Measurements from ENCODE around the gene PCDHGA6.
"Not testable (repeated sequence)": the region's sequence is repeated elsewhere in the genome, so short reads cannot be mapped to it uniquely, and the experiment has no call there.

PCDHGA6 gene

DNA sequence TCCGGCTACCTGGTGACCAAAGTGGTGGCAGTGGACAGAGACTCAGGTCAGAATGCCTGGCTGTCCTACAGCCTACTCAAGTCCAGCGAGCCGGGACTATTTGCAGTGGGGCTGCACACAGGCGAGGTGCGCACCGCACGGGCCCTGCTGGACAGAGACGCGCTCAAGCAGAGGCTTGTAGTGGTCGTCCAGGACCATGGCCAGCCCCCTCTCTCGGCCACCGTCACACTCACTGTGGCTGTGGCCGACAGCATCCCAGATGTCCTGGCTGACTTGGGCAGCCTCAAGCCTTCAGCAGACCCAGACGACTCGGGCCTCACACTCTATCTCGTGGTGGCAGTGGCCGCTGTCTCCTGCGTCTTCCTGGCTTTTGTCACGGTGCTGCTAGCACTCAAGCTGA is 16.7 kb upstream of the PCDHGA6 start:
- no peak for DNase-seq

DNA sequence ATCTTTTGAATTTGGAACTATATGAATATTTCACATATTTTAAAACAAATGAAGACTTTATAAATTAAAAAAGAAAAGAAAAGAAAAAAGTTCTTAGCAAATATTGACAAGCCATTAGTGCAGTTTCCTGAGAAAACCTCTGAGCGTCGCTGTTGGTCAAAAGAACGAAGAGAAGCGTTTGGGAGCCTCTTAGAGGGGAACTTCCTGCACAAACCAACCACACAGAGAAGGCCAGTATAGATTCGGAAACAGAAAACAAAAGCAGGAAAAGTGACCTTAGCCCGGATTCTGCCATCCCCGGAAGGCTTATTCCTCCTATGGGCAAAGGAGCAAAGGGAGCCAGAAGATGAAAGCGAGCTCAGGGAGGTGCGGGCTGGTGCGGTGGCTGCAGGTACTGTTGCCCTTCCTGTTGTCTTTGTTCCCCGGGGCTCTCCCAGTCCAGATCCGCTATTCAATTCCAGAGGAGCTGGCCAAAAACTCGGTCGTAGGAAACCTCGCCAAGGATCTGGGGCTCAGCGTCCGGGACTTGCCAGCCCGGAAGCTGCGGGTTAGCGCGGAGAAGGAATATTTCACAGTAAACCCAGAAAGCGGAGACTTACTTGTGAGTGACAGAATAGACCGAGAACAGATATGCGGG is 13.8 kb upstream of the PCDHGA6 start, which contains the start of gene PCDHGB2:
Gene PCDHGB2 (plus strand): TSS at position 205 of the 637 bp plus-strand sequence. CDS start 142 bp downstream, at position 347.
- peak; percentile 8 for DNase-seq

DNA sequence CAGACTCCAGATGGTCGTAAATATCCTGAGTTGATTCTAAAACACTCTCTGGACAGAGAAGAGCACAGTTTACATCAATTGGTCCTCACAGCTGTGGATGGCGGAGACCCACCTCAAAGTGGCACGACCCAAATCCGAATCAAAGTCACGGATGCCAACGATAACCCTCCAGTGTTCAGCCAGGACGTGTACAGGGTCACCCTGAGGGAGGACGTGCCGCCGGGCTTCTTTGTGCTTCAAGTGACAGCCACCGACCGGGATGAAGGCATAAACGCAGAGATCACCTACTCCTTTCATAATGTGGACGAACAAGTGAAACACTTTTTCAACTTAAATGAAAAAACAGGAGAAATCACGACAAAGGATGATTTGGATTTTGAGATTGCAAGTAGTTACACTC is 13.0 kb upstream of the PCDHGA6 start:
- no peak for DNase-seq

DNA sequence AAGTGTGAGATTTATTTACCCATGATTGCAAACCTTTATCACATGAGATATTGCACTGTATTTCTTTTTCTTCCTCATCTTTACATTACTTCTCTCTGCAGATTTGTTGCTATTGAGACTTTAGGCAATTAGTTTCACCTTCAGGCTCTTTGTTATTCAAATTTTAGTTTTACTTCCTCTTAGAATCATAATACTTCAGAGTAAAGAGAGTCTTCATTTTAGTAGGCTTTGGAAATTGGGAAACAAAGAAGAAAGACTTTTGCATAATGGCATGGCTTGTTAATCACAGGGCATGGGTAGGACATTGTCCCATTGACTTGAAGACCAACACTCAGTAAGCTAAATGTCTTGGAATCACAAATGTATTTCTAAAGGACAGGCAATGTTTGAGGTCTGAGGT is 11.0 kb upstream of the PCDHGA6 start:
- no peak for DNase-seq

DNA sequence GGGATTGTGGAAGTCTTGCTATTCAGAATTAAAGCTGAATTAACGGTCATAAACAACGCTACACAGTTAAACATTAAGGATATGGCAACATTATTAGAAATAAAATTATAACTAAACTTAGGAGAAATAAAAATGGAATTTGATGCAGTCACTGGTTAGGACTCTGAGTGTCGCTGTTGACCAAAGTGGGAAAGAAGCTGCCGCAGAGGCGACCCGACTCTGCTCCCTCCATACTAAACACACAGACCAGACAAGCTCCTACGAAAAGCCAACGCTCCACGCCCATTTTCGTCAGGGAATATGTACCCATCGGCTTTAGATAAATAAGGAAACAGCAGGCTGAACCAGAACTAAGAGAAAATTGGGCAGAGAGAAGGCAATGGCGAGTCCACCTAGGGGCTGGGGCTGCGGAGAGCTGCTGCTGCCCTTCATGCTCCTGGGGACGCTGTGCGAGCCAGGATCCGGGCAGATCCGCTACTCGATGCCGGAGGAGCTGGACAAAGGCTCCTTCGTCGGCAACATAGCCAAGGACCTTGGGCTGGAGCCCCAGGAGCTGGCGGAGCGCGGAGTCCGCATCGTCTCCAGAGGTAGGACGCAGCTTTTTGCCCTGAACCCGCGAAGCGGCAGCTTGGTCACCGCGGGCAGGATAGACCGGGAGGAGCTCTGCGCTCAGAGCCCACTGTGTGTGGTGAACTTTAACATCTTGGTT is 9.6 kb upstream of the PCDHGA6 start, which contains the start of gene PCDHGA5:
Gene PCDHGA5 (plus strand): TSS at position 211 of the 709 bp plus-strand sequence. CDS start 169 bp downstream, at position 380.
- peak; percentile 22 for DNase-seq

DNA sequence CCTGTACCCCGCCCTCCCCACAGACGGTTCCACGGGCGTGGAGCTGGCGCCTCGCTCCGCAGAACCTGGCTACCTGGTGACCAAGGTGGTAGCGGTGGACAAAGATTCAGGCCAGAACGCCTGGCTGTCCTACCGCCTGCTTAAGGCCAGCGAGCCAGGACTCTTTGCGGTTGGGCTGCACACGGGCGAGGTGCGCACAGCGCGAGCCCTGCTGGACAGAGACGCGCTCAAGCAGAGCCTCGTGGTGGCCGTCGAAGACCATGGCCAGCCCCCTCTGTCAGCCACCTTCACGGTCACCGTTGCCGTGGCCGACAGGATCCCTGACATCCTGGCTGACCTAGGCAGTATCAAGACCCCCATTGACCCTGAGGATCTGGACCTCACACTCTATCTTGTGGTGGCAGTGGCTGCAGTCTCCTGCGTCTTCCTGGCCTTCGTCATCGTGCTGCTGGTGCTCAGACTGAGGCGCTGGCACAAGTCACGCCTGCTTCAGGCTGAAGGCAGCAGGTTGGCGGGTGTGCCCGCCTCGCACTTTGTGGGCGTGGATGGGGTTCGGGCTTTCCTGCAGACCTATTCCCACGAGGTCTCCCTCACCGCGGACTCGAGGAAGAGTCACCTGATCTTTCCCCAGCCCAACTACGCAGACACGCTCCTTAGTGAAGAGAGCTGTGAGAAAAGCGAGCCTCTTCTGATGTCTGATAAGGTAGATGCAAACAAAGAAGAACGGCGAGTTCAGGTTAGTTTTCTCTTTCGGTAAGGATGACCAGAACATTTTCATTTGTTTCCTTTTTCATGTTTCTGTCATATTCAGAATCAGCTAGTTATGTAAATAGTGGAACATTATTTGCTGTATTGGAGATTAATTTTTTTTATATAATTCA is 7.4 kb upstream of the PCDHGA6 start:
- no peak for DNase-seq

DNA sequence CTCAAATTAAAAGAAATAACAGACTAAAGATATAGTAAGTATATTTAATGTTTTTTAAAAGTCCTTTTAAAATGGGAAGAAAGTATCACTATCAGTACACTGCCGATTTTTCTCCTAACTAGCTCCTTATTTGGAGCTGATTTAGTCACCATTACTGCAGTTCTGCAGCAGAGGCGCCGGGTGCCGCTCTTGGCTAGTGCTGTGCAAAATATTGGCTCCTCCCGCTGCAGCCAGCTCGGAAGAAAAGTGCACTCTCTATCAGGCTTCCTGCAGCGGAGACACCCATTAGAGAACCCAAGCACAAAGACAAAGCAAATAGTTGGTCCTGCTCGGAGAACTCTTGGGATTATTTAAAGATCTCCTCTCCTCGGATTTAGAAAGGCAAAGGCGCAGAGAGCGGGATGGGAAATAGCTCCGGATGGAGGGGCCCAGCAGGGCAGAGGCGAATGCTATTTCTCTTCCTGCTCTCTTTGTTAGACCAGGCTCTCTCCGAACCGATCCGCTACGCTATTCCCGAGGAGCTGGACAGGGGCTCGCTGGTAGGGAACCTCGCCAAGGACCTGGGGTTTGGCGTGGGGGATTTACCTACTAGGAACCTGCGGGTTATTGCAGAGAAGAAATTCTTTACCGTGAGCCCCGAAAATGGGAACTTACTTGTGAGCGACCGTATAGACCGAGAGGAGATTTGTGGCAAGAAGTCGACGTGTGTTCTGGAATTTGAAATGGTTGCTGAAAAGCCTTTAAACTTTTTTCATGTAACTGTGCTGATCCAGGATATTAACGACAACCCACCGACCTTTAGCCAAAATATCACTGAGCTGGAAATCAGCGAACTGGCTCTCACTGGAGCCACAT is 3.5 kb upstream of the PCDHGA6 start, which contains the start of gene PCDHGB3:
Gene PCDHGB3 (plus strand): TSS at position 249 of the 855 bp plus-strand sequence. CDS start 153 bp downstream, at position 402.
- no peak for DNase-seq

DNA sequence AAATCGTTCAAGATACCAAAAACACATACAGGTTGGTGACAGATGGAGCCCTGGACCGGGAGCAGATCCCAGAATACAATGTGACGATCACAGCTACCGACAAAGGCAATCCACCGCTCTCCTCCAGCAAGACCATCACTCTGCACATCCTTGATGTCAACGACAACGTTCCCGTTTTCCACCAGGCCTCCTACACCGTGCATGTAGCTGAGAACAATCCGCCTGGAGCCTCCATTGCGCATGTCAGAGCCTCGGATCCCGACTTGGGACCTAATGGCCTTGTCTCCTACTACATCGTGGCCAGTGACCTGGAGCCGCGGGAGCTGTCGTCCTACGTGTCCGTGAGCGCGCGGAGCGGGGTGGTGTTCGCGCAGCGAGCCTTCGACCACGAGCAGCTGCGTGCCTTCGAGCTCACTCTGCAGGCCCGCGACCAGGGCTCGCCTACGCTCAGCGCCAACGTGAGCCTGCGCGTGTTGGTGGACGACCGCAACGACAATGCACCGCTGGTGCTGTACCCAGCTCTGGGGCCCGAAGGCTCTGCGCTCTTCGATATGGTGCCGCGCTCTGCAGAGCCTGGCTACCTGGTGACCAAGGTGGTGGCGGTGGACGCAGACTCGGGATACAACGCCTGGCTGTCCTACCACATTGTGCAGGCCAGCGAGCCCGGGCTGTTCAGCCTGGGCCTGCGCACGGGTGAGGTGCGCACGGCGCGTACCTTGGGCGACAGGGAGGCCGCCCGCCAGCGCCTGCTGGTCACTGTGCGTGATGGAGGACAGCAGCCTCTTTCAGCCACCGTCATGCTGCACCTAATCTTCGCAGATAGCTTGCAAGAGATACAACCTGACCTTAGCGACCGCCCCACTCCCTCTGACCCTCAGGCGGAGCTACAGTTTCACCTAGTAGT is 1.9 kb upstream of the PCDHGA6 start:
- no peak for DNase-seq

DNA sequence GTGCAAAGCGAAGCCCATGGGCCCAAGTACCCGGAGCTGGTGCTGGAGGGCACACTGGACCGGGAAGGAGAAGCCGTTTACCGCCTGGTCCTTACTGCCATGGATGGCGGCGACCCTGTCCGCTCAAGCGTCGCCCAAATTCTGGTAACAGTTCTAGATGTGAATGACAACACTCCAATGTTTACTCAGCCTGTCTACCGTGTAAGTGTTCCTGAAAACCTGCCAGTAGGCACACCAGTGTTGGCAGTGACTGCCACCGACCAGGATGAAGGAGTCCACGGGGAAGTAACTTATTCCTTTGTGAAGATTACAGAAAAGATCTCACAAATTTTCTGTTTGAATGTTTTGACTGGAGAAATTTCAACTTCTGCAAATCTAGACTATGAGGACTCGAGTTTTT is 936 bp downstream of the PCDHGA6 start:
- DNase-seq = no peak

DNA sequence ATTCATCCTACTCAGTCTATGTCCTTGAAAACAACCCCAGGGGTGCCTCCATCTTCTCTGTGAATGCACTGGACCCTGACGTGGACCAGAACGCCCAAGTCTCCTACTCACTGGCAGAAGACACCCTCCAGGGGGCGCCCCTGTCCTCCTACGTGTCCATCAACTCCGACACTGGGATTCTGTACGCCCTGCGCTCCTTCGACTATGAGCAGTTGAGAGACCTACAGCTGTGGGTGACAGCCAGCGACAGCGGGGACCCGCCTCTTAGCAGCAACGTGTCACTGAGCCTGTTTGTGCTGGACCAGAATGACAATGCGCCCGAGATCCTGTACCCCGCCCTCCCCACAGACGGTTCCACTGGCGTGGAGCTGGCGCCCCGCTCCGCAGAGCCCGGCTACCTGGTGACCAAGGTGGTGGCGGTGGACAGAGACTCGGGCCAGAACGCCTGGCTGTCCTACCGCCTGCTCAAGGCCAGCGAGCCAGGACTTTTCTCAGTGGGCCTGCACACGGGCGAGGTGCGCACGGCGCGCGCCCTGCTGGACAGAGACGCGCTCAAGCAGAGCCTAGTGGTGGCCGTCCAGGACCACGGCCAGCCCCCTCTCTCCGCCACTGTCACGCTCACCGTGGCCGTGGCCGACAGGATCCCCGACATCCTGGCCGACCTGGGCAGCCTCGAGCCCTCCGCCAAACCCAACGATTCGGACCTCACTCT is 1.9 kb downstream of the PCDHGA6 start:
- not testable (repeated sequence) for DNase-seq

DNA sequence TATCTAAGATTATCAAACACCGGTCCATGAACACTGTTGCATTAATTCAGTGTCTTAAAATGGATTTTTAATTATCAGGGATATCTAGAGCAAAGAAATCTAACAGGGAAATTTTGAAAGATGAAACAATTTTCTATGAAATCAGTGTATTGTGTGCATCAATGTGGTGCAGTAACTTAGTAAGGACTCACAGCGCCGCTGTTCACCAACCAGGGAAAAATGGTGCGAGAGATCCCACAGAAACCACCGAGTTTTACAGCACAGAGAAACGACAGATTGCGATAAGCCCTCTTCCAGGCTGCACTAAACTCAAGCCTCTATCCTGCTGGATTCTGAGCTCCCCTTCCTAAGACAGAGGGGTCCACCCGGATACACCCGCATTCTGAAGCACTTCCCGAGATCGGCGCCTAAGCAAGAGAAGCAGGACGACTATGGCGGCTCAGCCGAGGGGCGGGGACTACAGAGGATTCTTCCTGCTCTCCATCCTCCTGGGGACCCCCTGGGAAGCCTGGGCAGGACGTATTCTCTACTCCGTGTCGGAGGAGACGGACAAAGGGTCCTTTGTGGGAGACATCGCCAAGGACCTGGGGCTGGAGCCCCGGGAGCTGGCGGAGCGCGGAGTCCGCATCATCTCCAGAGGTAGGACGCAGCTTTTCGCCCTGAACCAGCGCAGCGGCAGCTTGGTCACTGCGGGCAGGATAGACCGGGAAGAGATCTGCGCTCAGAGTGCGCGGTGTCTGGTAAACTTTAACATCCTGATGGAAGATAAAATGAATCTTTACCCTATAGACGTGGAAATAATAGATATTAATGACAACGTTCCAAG is 9.0 kb downstream of the PCDHGA6 start, which contains the start of gene PCDHGA7:
Gene PCDHGA7 (plus strand): TSS at position 274 of the 826 bp plus-strand sequence. CDS start 158 bp downstream, at position 432.
- DNase-seq = peak; percentile 19

DNA sequence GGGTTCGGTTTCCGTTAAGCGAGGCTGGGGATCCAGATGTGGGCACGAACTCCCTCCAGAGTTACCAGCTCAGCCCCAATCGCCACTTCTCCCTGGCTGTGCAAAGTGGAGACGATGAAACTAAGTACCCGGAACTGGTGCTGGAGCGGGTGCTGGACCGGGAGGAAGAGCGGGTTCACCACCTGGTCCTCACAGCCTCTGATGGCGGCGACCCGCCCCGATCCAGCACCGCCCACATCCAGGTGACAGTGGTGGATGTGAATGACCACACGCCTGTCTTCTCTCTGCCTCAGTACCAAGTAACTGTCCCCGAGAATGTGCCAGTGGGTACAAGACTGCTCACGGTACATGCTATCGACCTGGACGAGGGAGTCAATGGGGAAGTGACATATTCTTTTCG is 9.7 kb downstream of the PCDHGA6 start:
- no peak for DNase-seq

DNA sequence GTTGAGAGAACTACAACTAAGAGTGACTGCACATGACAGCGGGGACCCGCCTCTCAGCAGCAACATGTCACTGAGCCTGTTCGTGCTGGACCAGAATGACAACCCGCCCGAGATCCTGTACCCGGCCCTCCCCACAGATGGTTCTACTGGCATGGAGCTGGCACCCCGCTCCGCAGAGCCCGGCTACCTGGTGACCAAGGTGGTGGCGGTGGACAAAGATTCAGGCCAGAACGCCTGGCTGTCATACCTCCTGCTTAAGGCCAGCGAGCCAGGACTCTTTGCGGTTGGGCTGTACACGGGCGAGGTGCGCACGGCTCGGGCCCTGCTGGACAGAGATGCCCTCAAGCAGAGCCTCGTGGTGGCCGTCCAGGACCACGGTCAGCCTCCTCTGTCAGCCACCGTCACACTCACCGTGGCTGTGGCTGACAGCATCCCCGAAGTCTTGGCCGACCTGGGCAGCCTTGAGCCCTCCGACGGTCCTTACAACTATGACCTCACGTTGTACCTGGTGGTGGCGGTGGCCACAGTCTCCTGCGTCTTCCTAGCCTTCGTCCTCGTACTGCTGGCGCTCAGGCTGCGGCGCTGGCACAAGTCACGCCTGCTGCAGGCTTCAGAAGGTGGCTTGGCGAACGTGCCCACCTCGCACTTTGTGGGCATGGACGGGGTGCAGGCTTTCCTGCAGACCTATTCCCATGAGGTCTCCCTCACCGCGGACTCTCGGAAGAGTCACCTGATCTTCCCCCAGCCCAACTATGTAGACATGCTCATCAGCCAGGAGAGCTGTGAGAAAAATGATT is 11.0 kb downstream of the PCDHGA6 start:
- no peak for DNase-seq

DNA sequence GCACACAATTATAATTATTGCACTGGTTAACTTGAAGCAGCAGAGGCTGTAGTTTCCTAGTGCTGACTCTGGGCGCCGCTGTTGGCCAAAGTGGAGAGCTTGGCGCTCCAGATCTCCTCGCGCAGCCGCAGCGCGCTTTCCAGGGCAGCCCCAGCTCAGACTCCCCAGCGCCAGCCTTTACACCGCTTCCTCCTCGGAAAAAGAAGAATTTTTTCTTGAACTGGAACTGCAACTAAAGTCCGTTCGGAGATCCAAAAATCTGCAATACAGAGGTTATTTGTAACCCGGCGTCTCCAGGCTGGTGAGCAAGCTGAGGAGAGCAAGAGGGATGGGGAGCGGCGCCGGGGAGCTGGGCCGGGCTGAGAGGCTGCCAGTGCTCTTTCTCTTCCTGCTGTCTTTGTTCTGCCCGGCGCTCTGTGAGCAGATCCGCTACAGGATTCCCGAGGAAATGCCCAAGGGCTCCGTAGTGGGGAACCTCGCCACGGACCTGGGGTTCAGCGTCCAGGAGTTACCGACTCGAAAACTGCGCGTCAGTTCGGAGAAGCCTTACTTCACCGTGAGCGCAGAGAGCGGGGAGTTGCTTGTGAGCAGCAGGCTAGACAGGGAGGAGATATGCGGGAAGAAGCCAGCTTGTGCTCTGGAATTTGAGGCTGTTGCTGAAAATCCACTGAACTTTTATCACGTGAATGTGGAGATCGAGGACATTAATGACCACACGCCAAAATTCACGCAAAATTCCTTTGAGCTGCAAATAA is 14.0 kb downstream of the PCDHGA6 start, which contains the start of gene PCDHGB4:
Gene PCDHGB4 (plus strand): TSS at position 142 of the 755 bp plus-strand sequence. CDS start 187 bp downstream, at position 329.
- peak; percentile 20 for DNase-seq

DNA sequence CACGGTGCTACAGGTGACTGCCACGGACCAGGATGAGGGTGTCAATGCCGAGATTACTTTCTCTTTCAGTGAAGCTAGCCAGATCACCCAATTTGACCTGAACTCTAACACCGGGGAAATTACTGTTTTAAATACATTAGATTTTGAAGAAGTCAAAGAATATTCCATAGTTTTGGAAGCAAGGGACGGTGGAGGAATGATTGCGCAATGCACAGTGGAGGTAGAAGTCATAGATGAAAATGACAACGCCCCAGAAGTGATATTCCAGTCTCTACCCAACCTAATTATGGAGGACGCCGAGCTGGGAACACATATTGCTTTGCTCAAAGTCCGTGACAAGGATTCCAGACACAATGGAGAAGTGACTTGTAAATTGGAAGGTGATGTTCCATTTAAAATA is 15.0 kb downstream of the PCDHGA6 start:
- no peak for DNase-seq

DNA sequence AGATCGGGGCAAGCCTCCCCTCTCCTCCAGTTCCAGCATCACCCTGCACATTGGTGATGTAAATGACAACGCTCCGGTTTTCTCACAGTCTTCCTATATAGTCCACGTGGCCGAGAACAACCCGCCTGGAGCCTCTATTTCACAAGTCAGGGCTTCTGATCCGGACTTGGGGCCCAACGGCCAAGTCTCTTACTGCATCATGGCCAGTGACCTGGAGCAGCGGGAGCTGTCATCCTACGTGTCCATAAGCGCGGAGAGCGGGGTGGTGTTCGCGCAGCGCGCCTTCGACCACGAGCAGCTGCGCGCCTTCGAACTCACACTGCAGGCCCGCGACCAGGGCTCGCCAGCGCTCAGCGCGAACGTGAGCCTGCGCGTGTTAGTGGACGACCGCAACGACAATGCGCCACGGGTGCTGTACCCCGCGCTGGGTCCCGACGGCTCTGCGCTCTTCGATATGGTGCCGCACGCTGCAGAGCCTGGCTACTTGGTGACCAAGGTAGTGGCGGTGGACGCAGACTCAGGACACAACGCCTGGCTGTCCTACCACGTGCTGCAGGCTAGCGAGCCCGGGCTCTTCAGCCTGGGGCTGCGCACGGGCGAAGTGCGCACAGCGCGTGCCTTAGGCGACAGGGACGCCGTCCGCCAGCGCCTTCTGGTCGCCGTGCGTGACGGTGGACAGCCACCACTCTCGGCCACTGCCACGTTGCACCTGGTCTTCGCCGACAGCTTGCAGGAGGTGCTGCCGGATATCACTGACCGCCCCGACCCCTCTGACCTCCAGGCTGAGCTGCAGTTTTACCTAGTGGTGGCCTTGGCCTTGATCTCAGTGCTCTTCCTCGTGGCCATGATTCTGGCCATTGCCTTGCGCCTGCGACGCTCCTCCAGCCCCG is 15.7 kb downstream of the PCDHGA6 start:
- no peak for DNase-seq
